Right lobe of liver (tissue), 6 donors: ENCODE results near the gene ADNP2. TPM values are rescaled to one million over a fixed set of nuclear protein-coding genes. Genes with fewer than 3 reads are reported as not detected.

Experiments used
- ATAC-seq, 4 donors: fragments of 200-7000 bp; cut with Tn5 transposase; one replicate each; pipeline ENCODE4 v1.9.1; 2020; ENCODE audit warnings: mild to moderate bottlenecking in 4 of 4, moderate library complexity in 4 of 4
- DNase-seq, 3 donors: peaks; one replicate each; pipeline ENCODE4 v3.0.0-alpha.2; 2020
- H3K27ac ChIP-seq, 3 donors: fragments of 200-600 bp; one replicate each; pipeline ENCODE4 v1.8.0; 2022
- H3K27me3 ChIP-seq, 2 donors: fragments of 200-600 bp; one replicate each; pipeline ENCODE4 v1.8.0; 2022
- H3K36me3 ChIP-seq, 4 donors: fragments of 200-600 bp; sonication (generic) in 1 of 4; one replicate each; pipeline versions ENCODE4 v1.5.1 to v1.8.0; 2017 to 2022; ENCODE audit warnings: control low read depth in 1 of 4
- H3K4me1 ChIP-seq, 4 donors: fragments of 200-600 bp; sonication (generic) in 1 of 4; one replicate each; pipeline versions ENCODE4 v1.5.1 to v1.8.0; 2017 to 2022; ENCODE audit warnings: control low read depth in 1 of 4
- H3K4me3 ChIP-seq, 3 donors: fragments of 200-600 bp; one replicate each; pipeline ENCODE4 v1.8.0; 2022
- H3K9me3 ChIP-seq, 4 donors: fragments of 200-600 bp; sonication (generic) in 1 of 4; one replicate each; pipeline versions ENCODE4 v1.5.1 to v1.8.0; 2017 to 2022; ENCODE audit warnings: control low read depth in 1 of 4
- CTCF ChIP-seq, 4 donors: fragments of 200-600 bp in 3 of 4; fragments of 450-650 bp in 1 of 4; IDR thresholded peaks; one replicate each; pipeline versions ENCODE4 v1.5.1 to v1.8.0; 2016 to 2022; ENCODE audit warnings: antibody characterized with exemption in 4 of 4, mild to moderate bottlenecking in 2 of 4
- POLR2A ChIP-seq: fragments of 450-650 bp; IDR thresholded peaks from one replicate; pipeline ENCODE4 v1.6.1; 2017; ENCODE audit warnings: antibody characterized with exemption, mild to moderate bottlenecking
- WGBS: methylation state at CpG from one replicate; pipeline ENCODE4 v1.1.6; 2018; ENCODE audit warnings: low coverage, low lambda C conversion rate; ENCODE audit not compliant: insufficient coverage; ENCODE audit errors: missing lambda C conversion rate; 5-methylcytosine and 5-hydroxymethylcytosine counted together
- intact Hi-C, 2 donors: fragments of 100-400 bp; cut with DNase I; formaldehyde crosslinking; loops; one replicate each; pipeline versions ENCODE4 v1.11.2 to v1.14.1; 2022
- total RNA-seq, 6 experiments: library from RNA; depleted of rRNA in 2 of 6; stranded (reverse); fragments of >200 nt in 2 of 6; fragmentation: NEBNext Ultra II Directional in 3 of 6; extraction: Animal tissue kit (Norgen Biotek cat#: 25700) in 3 of 6; gene quantifications; one replicate each; pipeline versions ENCODE4 v1.1.0 to v1.2.4, GENCODE V29; 2016 to 2023
- donor health status: DM: no; HTN: yes; CAD: no.
- donor health status: DM: no; HTN: no; CAD: no.
- donor health status: DM: no; HTN: no; CAD: no.
- donor health status: DM: no; HTN: yes; CAD: no.
- donor health status: DM: no; HTN: yes; CAD: no.

ADNP2 gene
- total RNA-seq, 6 experiments from 2014 or later = 4.4 to 9.9 (median 7.7) TPM

GRCh38 chr18:80167931-80168330 is 58.9 kb downstream of the ADNP2 start:
- no peaks in the 10 kb centered on the region for H3K4me1 ChIP-seq
- H3K4me3 ChIP-seq = no peak overlapping the region
- H3K27ac ChIP-seq = no peak overlapping the region
- H3K9me3 ChIP-seq = no peaks in the 10 kb centered on the region
- H3K36me3 ChIP-seq = no peaks in the 10 kb centered on the region
- WGBS = 63% methylated on average over 6 of the region's 13 CpGs
- no peak for TF ChIP-seq POLR2A
- TF ChIP-seq CTCF (IDR thresholded peaks at IDR 0.05) = no peak
- DNase-seq = no peak
- intact Hi-C loops = no loop called here
- no peaks in the 10 kb centered on the region for H3K27me3 ChIP-seq
- no peak for ATAC-seq

- Histone ChIP-seq H3K4me1 (no peaks in the 10 kb centered on the region), H3K4me3 (no peak overlapping the region), H3K27me3 (no peaks in the 10 kb centered on the region), H3K27ac (no peak overlapping the region), H3K36me3 (no peaks in the 10 kb centered on the region), H3K9me3 (no peaks in the 10 kb centered on the region)
- intact Hi-C loops = no loop called here
- no peak for ATAC-seq
- TF ChIP-seq CTCF (IDR thresholded peaks at IDR 0.05) (no peak), POLR2A (no peak)
- WGBS = 67% methylated on average over 2 of the region's 2 CpGs
- DNase-seq = no peak
Observed at GRCh38 chr18:80168346-80168745, 59.3 kb downstream of the ADNP2 start.

GRCh38 chr18:80168982-80169381 is 59.9 kb downstream of the ADNP2 start:
- intact Hi-C loops = no loop called here
- Histone ChIP-seq H3K36me3 (no peaks in the 10 kb centered on the region), H3K4me3 (no peak overlapping the region), H3K27ac (no peak overlapping the region), H3K4me1 (no peaks in the 10 kb centered on the region), H3K27me3 (no peaks in the 10 kb centered on the region), H3K9me3 (no peaks in the 10 kb centered on the region)
- no peak for TF ChIP-seq POLR2A
- no peak for TF ChIP-seq CTCF (IDR thresholded peaks at IDR 0.05)
- DNase-seq (no peak), ATAC-seq (no peak)
- 67% methylated on average over 1 of the region's 15 CpGs for WGBS

- ATAC-seq = no peak
- Histone ChIP-seq H3K4me3 (no peak overlapping the region), H3K4me1 (no peaks in the 10 kb centered on the region), H3K27me3 (no peaks in the 10 kb centered on the region), H3K36me3 (no peaks in the 10 kb centered on the region), H3K27ac (no peak overlapping the region), H3K9me3 (no peaks in the 10 kb centered on the region)
- DNase-seq = no peak
- no peak for TF ChIP-seq POLR2A
- no peak for TF ChIP-seq CTCF (IDR thresholded peaks at IDR 0.05)
- intact Hi-C loops = no loop called here
- 91% methylated on average over 10 of the region's 17 CpGs for WGBS
Observed at GRCh38 chr18:80169607-80170006, 60.5 kb downstream of the ADNP2 start.

- intact Hi-C loops = no loop called here
- H3K4me3 ChIP-seq = no peak overlapping the region
Observed at GRCh38 chr18:80170395-80171053, 61.5 kb downstream of the ADNP2 start.

More at GRCh38 chr18:80170395-80171053, 61.5 kb downstream of the ADNP2 start:
- 76% methylated on average over 6 of the region's 7 CpGs for WGBS
- no peak overlapping the region for H3K27ac ChIP-seq
- no peaks in the 10 kb centered on the region for H3K36me3 ChIP-seq
- H3K27me3 ChIP-seq = no peaks in the 10 kb centered on the region
- DNase-seq = no peak
- no peaks in the 10 kb centered on the region for H3K4me1 ChIP-seq
- TF ChIP-seq POLR2A = no peak
- TF ChIP-seq CTCF (IDR thresholded peaks at IDR 0.05) = no peak
- ATAC-seq = no peak
- H3K9me3 ChIP-seq = no peaks in the 10 kb centered on the region
